DOHH2 (cell line): ENCODE results near the gene ANKS4B.

Experiments
- H3F3A ChIP-seq: fragments of 200-600 bp; sonication (generic), shearing (Covaris generic); 2 replicates; pipeline ENCODE4 v1.6.0; 2016; ENCODE audit warnings: antibody characterized with exemption, mild to moderate bottlenecking; ENCODE audit not compliant: control insufficient read depth, insufficient read depth
- H3K27ac ChIP-seq: fragments of 200-600 bp; sonication (generic); 2 replicates; pipeline ENCODE4 v1.5.1; 2014; ENCODE audit warnings: low read depth, mild to moderate bottlenecking, low read length, moderate library complexity
- H3K27me3 ChIP-seq: fragments of 200-600 bp; sonication (generic); 2 replicates; pipeline ENCODE4 v1.6.1; 2014; ENCODE audit warnings: mild to moderate bottlenecking, low read length, mixed read lengths; ENCODE audit not compliant: control insufficient read depth
- H3K36me3 ChIP-seq: fragments of 200-600 bp; sonication (generic); 2 replicates; pipeline ENCODE4 v1.6.1; 2014; ENCODE audit warnings: mild to moderate bottlenecking, low read length, moderate library complexity, mixed read lengths; ENCODE audit not compliant: control insufficient read depth
- H3K4me1 ChIP-seq: fragments of 200-600 bp; sonication (generic); 2 replicates; pipeline ENCODE4 v1.6.1; 2014; ENCODE audit warnings: mild to moderate bottlenecking, low read length, mixed read lengths; ENCODE audit not compliant: control insufficient read depth
- H3K4me2 ChIP-seq: fragments of 200-600 bp; sonication (generic); 2 replicates; pipeline ENCODE4 v1.6.0; 2014; ENCODE audit warnings: mild to moderate bottlenecking, low read length, moderate library complexity
- H3K4me3 ChIP-seq: fragments of 200-600 bp; sonication (generic); 2 replicates; pipeline ENCODE4 v1.5.1; 2014; ENCODE audit warnings: mild to moderate bottlenecking, low read length, mixed read lengths
- H3K79me2 ChIP-seq: fragments of 200-600 bp; sonication (generic); 2 replicates; pipeline ENCODE4 v1.6.1; 2014; ENCODE audit warnings: mild to moderate bottlenecking, low read length, mixed read lengths; ENCODE audit not compliant: control insufficient read depth
- H3K9me2 ChIP-seq: fragments of 200-600 bp; sonication (generic); replicated peaks from 2 replicates; pipeline ENCODE4 v1.6.1; 2014; ENCODE audit warnings: mild to moderate bottlenecking, low read length, mixed read lengths; ENCODE audit not compliant: control insufficient read depth
- H3K9me3 ChIP-seq: fragments of 200-600 bp; sonication (generic); 2 replicates; pipeline ENCODE4 v1.6.1; 2014; ENCODE audit warnings: antibody characterized with exemption, low read length, mixed read lengths; ENCODE audit not compliant: control insufficient read depth, insufficient read depth
- H4K20me1 ChIP-seq: fragments of 200-600 bp; sonication (generic); 2 replicates; pipeline ENCODE4 v1.6.0; 2014; ENCODE audit warnings: low read depth, mild to moderate bottlenecking, antibody characterized with exemption, low read length, moderate library complexity; ENCODE audit not compliant: control insufficient read depth, insufficient read depth
- EZH2phosphoT487 ChIP-seq: fragments of 200-600 bp; sonication (generic); IDR thresholded peaks from 2 replicates; pipeline ENCODE4 v1.6.1; 2017; ENCODE audit warnings: borderline replicate concordance, mild to moderate bottlenecking, antibody characterized with exemption, low read length, moderate library complexity, mixed read lengths
- TF ChIP-seq, protein P1 (sequence below): fragments of 200-600 bp; sonication (generic); IDR thresholded peaks from one replicate; pipeline ENCODE4 v1.5.1; 2014; ENCODE audit warnings: antibody characterized with exemption, mild to moderate bottlenecking, low read depth, low read length; ENCODE audit not compliant: poor library complexity, severe bottlenecking

Gene ANKS4B

GRCh38 chr16:21214086-21214485 is 19.4 kb upstream of the ANKS4B start:
- Histone ChIP-seq H3K4me2 (no peak overlapping the region), H3K27me3 (peaks cover 6% of the 10 kb centered on the region), H3K9me3 (no peaks in the 10 kb centered on the region), H4K20me1 (no peaks in the 10 kb centered on the region), H3K79me2 (no peaks in the 10 kb centered on the region), H3K27ac (no peak overlapping the region), H3K4me1 (no peaks in the 10 kb centered on the region), H3K9me2 (no peaks in the 10 kb centered on the region), H3F3A (no peaks in the 10 kb centered on the region), H3K4me3 (no peak overlapping the region), H3K36me3 (no peaks in the 10 kb centered on the region)
- no peak for TF ChIP-seq EZH2phosphoT487
- TF ChIP-seq, protein P1, sequence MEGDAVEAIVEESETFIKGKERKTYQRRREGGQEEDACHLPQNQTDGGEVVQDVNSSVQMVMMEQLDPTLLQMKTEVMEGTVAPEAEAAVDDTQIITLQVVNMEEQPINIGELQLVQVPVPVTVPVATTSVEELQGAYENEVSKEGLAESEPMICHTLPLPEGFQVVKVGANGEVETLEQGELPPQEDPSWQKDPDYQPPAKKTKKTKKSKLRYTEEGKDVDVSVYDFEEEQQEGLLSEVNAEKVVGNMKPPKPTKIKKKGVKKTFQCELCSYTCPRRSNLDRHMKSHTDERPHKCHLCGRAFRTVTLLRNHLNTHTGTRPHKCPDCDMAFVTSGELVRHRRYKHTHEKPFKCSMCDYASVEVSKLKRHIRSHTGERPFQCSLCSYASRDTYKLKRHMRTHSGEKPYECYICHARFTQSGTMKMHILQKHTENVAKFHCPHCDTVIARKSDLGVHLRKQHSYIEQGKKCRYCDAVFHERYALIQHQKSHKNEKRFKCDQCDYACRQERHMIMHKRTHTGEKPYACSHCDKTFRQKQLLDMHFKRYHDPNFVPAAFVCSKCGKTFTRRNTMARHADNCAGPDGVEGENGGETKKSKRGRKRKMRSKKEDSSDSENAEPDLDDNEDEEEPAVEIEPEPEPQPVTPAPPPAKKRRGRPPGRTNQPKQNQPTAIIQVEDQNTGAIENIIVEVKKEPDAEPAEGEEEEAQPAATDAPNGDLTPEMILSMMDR: no peak

DNA sequence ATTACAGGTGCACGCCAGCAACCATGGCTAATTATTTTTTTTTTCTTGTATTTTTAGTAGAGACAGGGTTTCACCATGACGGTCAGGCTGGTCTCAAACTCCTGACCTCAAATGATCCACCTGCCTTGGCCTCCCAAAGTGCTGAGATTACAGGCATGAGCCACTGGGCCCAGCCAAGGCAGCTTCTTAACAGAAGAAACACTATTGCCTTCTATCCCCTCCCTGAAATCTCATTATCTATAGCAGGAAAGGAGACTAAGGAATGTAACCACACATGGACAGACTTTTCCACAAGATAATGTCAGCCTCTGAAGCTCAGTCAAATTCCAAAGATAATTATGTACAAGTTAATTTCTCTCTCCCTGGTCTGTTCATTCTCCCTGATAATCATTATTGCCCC is 16.4 kb upstream of the ANKS4B start:
- no peak for TF ChIP-seq EZH2phosphoT487
- TF ChIP-seq, protein P1: no peak
- no peak overlapping the region for H3K27ac ChIP-seq
- no peaks in the 10 kb centered on the region for H3K9me3 ChIP-seq
- H3K4me3 ChIP-seq: no peak overlapping the region
- H3K79me2 ChIP-seq: no peaks in the 10 kb centered on the region
- H3K4me2 ChIP-seq: no peak overlapping the region
- H3F3A ChIP-seq: no peaks in the 10 kb centered on the region
- H3K36me3 ChIP-seq: no peaks in the 10 kb centered on the region
- H4K20me1 ChIP-seq: no peaks in the 10 kb centered on the region
- H3K4me1 ChIP-seq: no peaks in the 10 kb centered on the region
- no peaks in the 10 kb centered on the region for H3K9me2 ChIP-seq
- peaks cover 14% of the 10 kb centered on the region for H3K27me3 ChIP-seq

DNA sequence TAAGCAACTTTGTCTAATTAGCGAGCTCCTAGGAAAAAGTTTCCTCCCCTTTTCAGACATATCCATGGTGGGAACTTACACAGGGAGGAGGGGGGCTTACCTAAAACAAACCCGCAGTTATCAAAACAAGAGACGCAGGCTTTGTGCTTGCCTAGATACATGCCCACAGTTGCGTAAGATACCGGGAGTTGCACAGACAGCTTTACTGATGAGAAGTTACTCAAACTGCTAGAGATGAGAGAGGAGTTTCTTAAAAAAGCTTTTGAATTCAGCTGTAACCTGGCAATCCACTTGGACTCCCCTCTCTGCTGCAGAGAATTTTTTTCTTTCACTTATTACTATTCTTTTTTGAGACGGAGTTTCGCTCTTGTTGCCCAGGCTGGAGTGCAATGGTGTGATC is 15.3 kb upstream of the ANKS4B start:
- H3K79me2 ChIP-seq: no peaks in the 10 kb centered on the region
- H3K4me2 ChIP-seq: no peak overlapping the region
- no peaks in the 10 kb centered on the region for H3K9me3 ChIP-seq
- H3K36me3 ChIP-seq: no peaks in the 10 kb centered on the region
- H3K4me1 ChIP-seq: no peaks in the 10 kb centered on the region
- H3K27ac ChIP-seq: no peak overlapping the region
- TF ChIP-seq EZH2phosphoT487: no peak
- TF ChIP-seq, protein P1: no peak
- no peaks in the 10 kb centered on the region for H3F3A ChIP-seq
- H3K9me2 ChIP-seq: no peaks in the 10 kb centered on the region
- no peaks in the 10 kb centered on the region for H4K20me1 ChIP-seq
- H3K27me3 ChIP-seq: peaks cover 17% of the 10 kb centered on the region
- no peak overlapping the region for H3K4me3 ChIP-seq

- H3K9me3 ChIP-seq: no peaks in the 10 kb centered on the region
- no peaks in the 10 kb centered on the region for H4K20me1 ChIP-seq
- H3F3A ChIP-seq: no peaks in the 10 kb centered on the region
- no peaks in the 10 kb centered on the region for H3K4me1 ChIP-seq
- peaks cover 18% of the 10 kb centered on the region for H3K27me3 ChIP-seq
- no peaks in the 10 kb centered on the region for H3K9me2 ChIP-seq
- H3K27ac ChIP-seq: no peak overlapping the region
- H3K4me2 ChIP-seq: no peak overlapping the region
- no peaks in the 10 kb centered on the region for H3K79me2 ChIP-seq
- H3K4me3 ChIP-seq: no peak overlapping the region
- TF ChIP-seq, protein P1: no peak
- TF ChIP-seq EZH2phosphoT487: no peak
- H3K36me3 ChIP-seq: no peaks in the 10 kb centered on the region
These were observed 13.9 kb upstream of the ANKS4B start for GRCh38 chr16:21219551-21219950.
